HL-60 (cell line): ENCODE data around the gene SLC35G6.

Experiments used
- DNase-seq, 2 experiments: peaks; one replicate each; pipeline ENCODE4 v3.0.0-alpha.2; 2010 to 2020; ENCODE audit warnings: low read depth in 1 of 2, low spot score in 1 of 2
- H3K27ac ChIP-seq: fragments of 250-450 bp; sonication (Bioruptor Pico); replicated peaks from 2 replicates; pipeline ENCODE4 v1.5.1; 2020; ENCODE audit warnings: mild to moderate bottlenecking, moderate library complexity
- H3K27me3 ChIP-seq: fragments of 250-450 bp; sonication (Bioruptor Pico); 2 replicates; pipeline ENCODE4 v1.5.1; 2021; ENCODE audit warnings: mild to moderate bottlenecking, moderate library complexity; ENCODE audit not compliant: insufficient read depth, poor library complexity, severe bottlenecking
- H3K4me3 ChIP-seq: replicated peaks from 2 replicates; pipeline ENCODE4 v1.5.1; 2011; ENCODE audit warnings: mild to moderate bottlenecking, control low read depth, low read length; ENCODE audit not compliant: insufficient read depth
- CTCF ChIP-seq: IDR thresholded peaks from one replicate; pipeline ENCODE4 v1.5.1; 2011; ENCODE audit warnings: low read length, control low read depth, inconsistent platforms; ENCODE audit not compliant: insufficient read depth
- GABPA ChIP-seq: IDR thresholded peaks from 2 replicates; pipeline ENCODE4 v1.6.1; 2012; ENCODE audit warnings: low read depth
- POLR2AphosphoS5 ChIP-seq: IDR thresholded peaks from 2 replicates; pipeline ENCODE4 v1.6.1; 2012; ENCODE audit warnings: low read depth
- REST ChIP-seq: IDR thresholded peaks from 2 replicates; pipeline ENCODE4 v1.6.1; 2012; ENCODE audit warnings: low read depth; ENCODE audit not compliant: insufficient replicate concordance
- SPI1 ChIP-seq: IDR thresholded peaks from 2 replicates; pipeline ENCODE4 v1.6.1; 2012; ENCODE audit warnings: low read depth, mild to moderate bottlenecking, borderline replicate concordance

The SLC35G6 gene

GRCh38 chr17:7496470-7497183, 15.4 kb downstream of the SLC35G6 start:
- TF ChIP-seq CTCF (no peak), GABPA (no peak), POLR2AphosphoS5 (no peak), SPI1 (no peak), REST (no peak)
- DNase-seq, result no peak
- H3K27ac ChIP-seq, result no peak overlapping the region
- H3K27me3 ChIP-seq, result no peaks in the 10 kb centered on the region
- H3K4me3 ChIP-seq, result no peak overlapping the region

GRCh38 chr17:7497228-7497627, 16.0 kb downstream of the SLC35G6 start:
- Histone ChIP-seq H3K27ac (no peak overlapping the region), H3K4me3 (no peak overlapping the region), H3K27me3 (no peaks in the 10 kb centered on the region)
- TF ChIP-seq CTCF (no peak), POLR2AphosphoS5 (no peak), SPI1 (no peak), REST (no peak), GABPA (no peak)
- DNase-seq, result no peak

- DNase-seq, result no peak
- no peak overlapping the region for H3K4me3 ChIP-seq
- TF ChIP-seq GABPA (no peak), CTCF (no peak), REST (no peak), POLR2AphosphoS5 (no peak), SPI1 (no peak)
Measured at GRCh38 chr17:7497636-7498035, 16.4 kb downstream of the SLC35G6 start.

More at GRCh38 chr17:7497636-7498035, 16.4 kb downstream of the SLC35G6 start:
- Histone ChIP-seq H3K27ac (no peak overlapping the region), H3K27me3 (no peaks in the 10 kb centered on the region)
